ENCODE measurements around the gene DPP6. TPM values are rescaled to one million over a fixed set of nuclear protein-coding genes. Genes with fewer than 3 reads are reported as not detected.
A peak's percentile ranks its signal among the peaks of the same experiment; 100 is the strongest.

The DPP6 gene
- total RNA-seq, 1 experiment from 2014 or later = not detected

GRCh38 chr7:154854836-154855235 is 802.6 kb downstream of the DPP6 start:
- TF ChIP-seq EZH2 (IDR thresholded peaks at IDR 0.05; ENCODE audit: low read depth) (no peak), CTCF (conservative IDR thresholded peaks at IDR 0.05) (no peak)
- Histone ChIP-seq H3K4me1 (replicated peaks; ENCODE audit: insufficient read depth) (no peaks in the 10 kb centered on the region), H3K79me2 (ENCODE audit: low read depth) (no peaks in the 10 kb centered on the region), H3F3A (ENCODE audit: insufficient read depth, low read depth) (no peaks in the 10 kb centered on the region), H3K36me3 (ENCODE audit: low read depth) (no peaks in the 10 kb centered on the region), H4K20me1 (ENCODE audit: insufficient read depth) (no peaks in the 10 kb centered on the region), H3K4me3 (no peak overlapping the region), H3K4me2 (no peak overlapping the region), H3K9me3 (ENCODE audit: insufficient read depth, low read depth) (no peaks in the 10 kb centered on the region), H2AFZ (no peak overlapping the region), H3K27ac (no peak overlapping the region), H3K9me2 (ENCODE audit: insufficient read depth) (no peaks in the 10 kb centered on the region), H3K27me3 (ENCODE audit: insufficient read depth, low read depth) (peaks cover 96% of the 10 kb centered on the region)
- ChIA-PET POLR2A (ENCODE audit: unreplicated experiment) (no interaction called here), CTCF (no interaction called here)
- intact Hi-C loops (cut with micrococcal nuclease; ENCODE audit: unreplicated experiment) = no loop called here
- DNase-seq = no peak
- no TSS peak for BruUV-seq (replicated peaks)

- H3F3A ChIP-seq (ENCODE audit: insufficient read depth, low read depth) = no peaks in the 10 kb centered on the region
- POLR2A ChIA-PET (ENCODE audit: unreplicated experiment) = no interaction called here
- DNase-seq = no peak
- intact Hi-C loops (cut with micrococcal nuclease; ENCODE audit: unreplicated experiment) = no loop called here
- no peak overlapping the region for H3K4me2 ChIP-seq
- no peaks in the 10 kb centered on the region for H3K79me2 ChIP-seq (ENCODE audit: low read depth)
- H3K36me3 ChIP-seq (ENCODE audit: low read depth) = no peaks in the 10 kb centered on the region
- H3K4me1 ChIP-seq (replicated peaks; ENCODE audit: insufficient read depth) = no peaks in the 10 kb centered on the region
- no peaks in the 10 kb centered on the region for H3K9me2 ChIP-seq (ENCODE audit: insufficient read depth)
- H3K4me3 ChIP-seq = no peak overlapping the region
- H3K27me3 ChIP-seq (ENCODE audit: insufficient read depth, low read depth) = peaks cover 97% of the 10 kb centered on the region
- H2AFZ ChIP-seq = no peak overlapping the region
- no peaks in the 10 kb centered on the region for H4K20me1 ChIP-seq (ENCODE audit: insufficient read depth)
- no TSS peak for BruUV-seq (replicated peaks)
- CTCF ChIA-PET = no interaction called here
- no peak overlapping the region for H3K27ac ChIP-seq
- TF ChIP-seq EZH2 (IDR thresholded peaks at IDR 0.05; ENCODE audit: low read depth) (no peak), CTCF (conservative IDR thresholded peaks at IDR 0.05) (no peak)
- no peaks in the 10 kb centered on the region for H3K9me3 ChIP-seq (ENCODE audit: insufficient read depth, low read depth)
Observed at GRCh38 chr7:154855366-154855765, 803.2 kb downstream of the DPP6 start.

GRCh38 chr7:154856733-154857132 is 804.5 kb downstream of the DPP6 start:
- Histone ChIP-seq H3F3A (ENCODE audit: insufficient read depth, low read depth) (no peaks in the 10 kb centered on the region), H3K9me2 (ENCODE audit: insufficient read depth) (no peaks in the 10 kb centered on the region), H3K4me3 (no peak overlapping the region), H3K27me3 (ENCODE audit: insufficient read depth, low read depth) (peaks cover 100% of the 10 kb centered on the region), H3K36me3 (ENCODE audit: low read depth) (no peaks in the 10 kb centered on the region), H3K4me1 (replicated peaks; ENCODE audit: insufficient read depth) (no peaks in the 10 kb centered on the region), H3K27ac (no peak overlapping the region), H4K20me1 (ENCODE audit: insufficient read depth) (no peaks in the 10 kb centered on the region), H3K9me3 (ENCODE audit: insufficient read depth, low read depth) (no peaks in the 10 kb centered on the region), H3K79me2 (ENCODE audit: low read depth) (no peaks in the 10 kb centered on the region), H3K4me2 (no peak overlapping the region), H2AFZ (no peak overlapping the region)
- ChIA-PET POLR2A (ENCODE audit: unreplicated experiment) (no interaction called here), CTCF (no interaction called here)
- no peak for DNase-seq
- TF ChIP-seq CTCF (conservative IDR thresholded peaks at IDR 0.05) (no peak), EZH2 (IDR thresholded peaks at IDR 0.05; ENCODE audit: low read depth) (peak; percentile 72; the same call in 1 of the 2 replicates)
- intact Hi-C loops (cut with micrococcal nuclease; ENCODE audit: unreplicated experiment) = no loop called here
- no TSS peak for BruUV-seq (replicated peaks)
